Coronary artery (tissue), 2 donors: ENCODE results near the gene GGTLC1.

Source experiments
- DNase-seq: peaks from one replicate; pipeline ENCODE4 v3.0.0-alpha.2; 2017; ENCODE audit warnings: low spot score
- H3K27ac ChIP-seq, 2 donors: fragments of 200-600 bp; sonication (generic); one replicate each; pipeline ENCODE4 v1.5.1; 2016 to 2019
- H3K4me3 ChIP-seq: fragments of 200-600 bp; sonication (generic); 2 replicates; pipeline ENCODE4 v1.5.1; 2016; ENCODE audit warnings: mild to moderate bottlenecking, moderate library complexity
- TF ChIP-seq, protein P1 (sequence below): fragments of 200-600 bp; sonication (generic); IDR thresholded peaks from one replicate; pipeline ENCODE4 v1.5.1; 2019; ENCODE audit warnings: antibody characterized with exemption

GGTLC1 gene

DNA sequence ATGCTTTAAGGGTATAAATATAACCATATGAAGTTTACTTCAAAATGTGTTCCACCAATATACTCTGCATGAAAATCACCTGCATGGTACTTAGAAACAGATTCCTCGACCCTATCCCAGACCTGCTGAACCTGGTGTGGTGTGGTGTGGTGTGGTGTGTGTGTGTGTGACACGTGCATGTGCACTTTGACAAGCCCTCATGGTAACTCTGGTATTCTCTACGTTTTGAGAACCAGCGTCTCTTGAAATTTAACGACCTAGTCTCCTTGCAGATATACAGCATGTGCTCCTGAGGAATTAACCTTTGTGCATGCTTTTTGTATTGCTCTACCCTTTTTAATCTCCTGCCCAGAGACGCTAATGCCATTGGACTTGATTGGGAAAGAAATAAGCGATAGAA is 29.5 kb downstream of the GGTLC1 start:
- DNase-seq = no peak
- H3K4me3 ChIP-seq = no peak overlapping the region
- TF ChIP-seq, protein P1, sequence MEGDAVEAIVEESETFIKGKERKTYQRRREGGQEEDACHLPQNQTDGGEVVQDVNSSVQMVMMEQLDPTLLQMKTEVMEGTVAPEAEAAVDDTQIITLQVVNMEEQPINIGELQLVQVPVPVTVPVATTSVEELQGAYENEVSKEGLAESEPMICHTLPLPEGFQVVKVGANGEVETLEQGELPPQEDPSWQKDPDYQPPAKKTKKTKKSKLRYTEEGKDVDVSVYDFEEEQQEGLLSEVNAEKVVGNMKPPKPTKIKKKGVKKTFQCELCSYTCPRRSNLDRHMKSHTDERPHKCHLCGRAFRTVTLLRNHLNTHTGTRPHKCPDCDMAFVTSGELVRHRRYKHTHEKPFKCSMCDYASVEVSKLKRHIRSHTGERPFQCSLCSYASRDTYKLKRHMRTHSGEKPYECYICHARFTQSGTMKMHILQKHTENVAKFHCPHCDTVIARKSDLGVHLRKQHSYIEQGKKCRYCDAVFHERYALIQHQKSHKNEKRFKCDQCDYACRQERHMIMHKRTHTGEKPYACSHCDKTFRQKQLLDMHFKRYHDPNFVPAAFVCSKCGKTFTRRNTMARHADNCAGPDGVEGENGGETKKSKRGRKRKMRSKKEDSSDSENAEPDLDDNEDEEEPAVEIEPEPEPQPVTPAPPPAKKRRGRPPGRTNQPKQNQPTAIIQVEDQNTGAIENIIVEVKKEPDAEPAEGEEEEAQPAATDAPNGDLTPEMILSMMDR = no peak
- no peak overlapping the region for H3K27ac ChIP-seq

DNA sequence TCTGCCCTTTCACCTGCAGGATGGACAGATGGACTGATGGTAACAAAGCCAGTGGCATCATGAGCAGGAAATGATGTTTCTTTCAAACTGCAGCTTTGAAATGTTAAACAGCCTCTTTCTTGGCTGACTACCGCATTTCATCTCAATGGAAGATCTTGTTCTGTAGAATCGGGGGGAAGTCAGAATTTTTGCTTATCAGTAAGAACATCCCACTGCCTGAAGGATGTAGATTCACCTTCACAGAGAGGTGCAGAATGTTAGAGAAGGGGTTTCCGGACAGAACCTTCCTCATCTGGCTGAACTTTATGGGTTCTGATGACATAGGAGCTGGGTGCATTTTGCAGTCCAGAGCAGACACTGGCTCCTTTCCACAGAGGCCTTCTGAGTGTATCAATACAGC is 32.7 kb downstream of the GGTLC1 start:
- TF ChIP-seq, protein P1 = no peak
- DNase-seq = no peak
- Histone ChIP-seq H3K4me3 (no peak overlapping the region), H3K27ac (no peak overlapping the region)

DNA sequence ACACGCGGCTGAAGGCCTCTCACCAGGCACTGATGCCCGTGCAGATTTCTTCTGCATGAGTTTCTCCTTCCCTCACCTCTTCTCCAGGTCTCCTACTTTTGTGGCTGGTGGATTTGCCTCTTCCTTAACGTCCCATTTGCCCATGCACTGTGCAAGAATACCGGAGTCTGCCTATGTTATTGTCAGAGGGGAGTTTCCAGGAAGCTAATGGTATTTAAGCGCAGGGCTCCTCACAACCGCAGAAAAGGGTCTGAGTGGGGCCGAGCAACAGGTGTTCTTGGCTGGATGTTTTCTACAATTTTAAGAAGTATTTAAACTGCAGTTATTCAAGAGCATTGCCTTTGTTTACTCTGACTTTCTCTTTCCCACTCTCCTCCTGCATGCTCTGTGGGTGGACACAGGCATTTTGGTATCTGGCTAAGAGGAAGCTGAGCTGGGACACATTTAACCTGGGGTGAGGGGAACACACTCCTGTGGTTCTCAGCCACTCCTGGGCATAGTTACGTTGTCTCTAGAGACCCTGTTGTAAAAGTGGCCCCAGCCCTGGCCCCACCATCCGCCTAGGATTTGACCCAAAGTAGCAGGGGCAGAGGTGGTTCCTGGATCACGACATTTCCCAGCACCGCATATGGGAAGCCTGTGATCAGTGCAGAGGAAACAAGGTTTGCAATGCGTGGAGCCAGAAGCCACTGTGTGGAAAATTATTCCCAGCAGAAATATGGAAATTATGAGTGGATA is 34.4 kb downstream of the GGTLC1 start:
- TF ChIP-seq, protein P1 = no peak
- Histone ChIP-seq H3K27ac (no peak overlapping the region), H3K4me3 (no peak overlapping the region)
- DNase-seq = no peak

DNA sequence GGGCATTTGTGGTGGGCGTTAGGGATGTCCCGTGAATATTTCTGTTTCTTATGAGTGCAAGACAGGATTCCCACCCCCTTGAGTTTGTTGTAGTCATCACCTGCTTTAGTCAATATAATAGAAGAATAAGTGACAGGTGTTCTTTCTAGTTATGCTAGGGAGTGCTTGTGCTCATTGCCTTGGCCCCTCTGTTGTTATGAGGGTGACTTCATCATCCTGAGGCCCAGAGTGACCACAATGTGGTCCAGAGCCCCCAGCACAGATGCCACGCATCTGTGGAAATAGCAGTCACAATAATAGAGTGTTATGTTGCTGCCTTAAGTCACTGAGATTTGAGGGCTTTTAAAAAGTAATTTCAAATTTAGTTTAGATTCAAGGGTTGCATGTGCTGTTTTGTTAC is 42.4 kb downstream of the GGTLC1 start:
- TF ChIP-seq, protein P1 = no peak
- no peak overlapping the region for H3K4me3 ChIP-seq
- H3K27ac ChIP-seq = no peak overlapping the region
- no peak for DNase-seq

DNA sequence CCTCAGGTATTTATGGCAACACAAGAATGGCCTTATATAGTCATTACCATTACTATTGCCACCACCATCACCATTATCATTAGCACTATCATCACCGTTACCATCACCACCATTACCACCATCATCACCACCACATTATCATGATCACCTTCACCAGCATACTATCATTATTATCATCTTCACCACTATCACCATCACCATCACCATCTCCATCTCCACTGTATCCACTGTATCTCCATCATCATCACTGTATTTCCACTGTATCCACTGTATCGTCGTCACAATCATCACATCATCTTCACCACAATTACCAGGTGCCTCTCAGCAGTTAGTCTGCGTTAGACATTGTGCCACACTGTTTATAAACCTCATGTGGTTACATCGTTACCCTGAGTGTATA is 45.3 kb downstream of the GGTLC1 start:
- TF ChIP-seq, protein P1 = no peak
- H3K4me3 ChIP-seq = no peak overlapping the region
- DNase-seq = no peak
- H3K27ac ChIP-seq = no peak overlapping the region

DNA sequence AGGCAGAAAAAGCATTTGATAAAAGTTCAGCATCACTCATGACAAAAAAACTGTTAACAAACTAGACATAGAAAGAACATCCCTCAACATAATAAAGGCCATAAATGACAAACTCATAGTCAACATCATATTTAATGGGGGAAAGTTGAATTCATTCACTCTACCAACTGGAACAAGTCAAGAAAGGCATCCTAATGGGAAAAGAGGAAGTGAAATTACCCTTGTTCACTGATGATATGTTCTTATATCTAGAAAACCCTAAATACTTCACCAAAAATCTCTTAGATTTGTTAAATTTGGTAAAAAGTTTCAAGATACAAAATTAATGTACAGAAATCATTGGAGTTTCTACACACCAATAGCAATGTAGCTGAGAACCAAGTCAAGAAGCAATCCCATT is 48.9 kb downstream of the GGTLC1 start:
- Histone ChIP-seq H3K4me3 (no peak overlapping the region), H3K27ac (no peak overlapping the region)
- TF ChIP-seq, protein P1 = no peak
- no peak for DNase-seq

DNA sequence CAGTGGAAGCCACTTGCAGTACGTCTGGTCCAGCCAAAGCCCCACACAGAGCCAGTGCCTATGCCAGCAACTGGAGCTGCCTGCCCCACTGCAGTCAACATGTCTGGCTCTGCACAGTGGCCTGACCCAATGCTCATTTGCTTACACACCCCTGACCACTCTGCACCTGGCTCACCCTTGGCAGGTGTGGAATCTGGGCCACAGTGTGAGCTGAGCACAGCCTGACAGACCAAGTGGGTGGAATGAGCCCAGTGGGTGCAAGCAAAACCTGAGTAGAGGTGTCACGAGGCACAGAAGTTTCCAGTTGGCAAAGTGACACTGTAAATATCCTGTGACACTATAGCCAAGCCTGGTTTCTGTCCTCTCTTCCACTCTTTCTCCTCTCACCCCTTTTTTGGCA is 49.5 kb downstream of the GGTLC1 start:
- TF ChIP-seq, protein P1 = no peak
- DNase-seq = no peak
- H3K4me3 ChIP-seq = no peak overlapping the region
- no peak overlapping the region for H3K27ac ChIP-seq
